22Rv1 (cell line): ENCODE results near the gene ANKRD26.

Experiments
- ZFX ChIP-seq: fragments of 450-650 bp; IDR thresholded peaks from 2 replicates; pipeline ENCODE4 v1.6.1; 2017; ENCODE audit warnings: antibody characterized with exemption, borderline replicate concordance
- TF ChIP-seq, protein P1 (sequence below): fragments of 450-650 bp; IDR thresholded peaks from 2 replicates; pipeline ENCODE4 v1.5.1; 2017; ENCODE audit warnings: mild to moderate bottlenecking

DNA sequence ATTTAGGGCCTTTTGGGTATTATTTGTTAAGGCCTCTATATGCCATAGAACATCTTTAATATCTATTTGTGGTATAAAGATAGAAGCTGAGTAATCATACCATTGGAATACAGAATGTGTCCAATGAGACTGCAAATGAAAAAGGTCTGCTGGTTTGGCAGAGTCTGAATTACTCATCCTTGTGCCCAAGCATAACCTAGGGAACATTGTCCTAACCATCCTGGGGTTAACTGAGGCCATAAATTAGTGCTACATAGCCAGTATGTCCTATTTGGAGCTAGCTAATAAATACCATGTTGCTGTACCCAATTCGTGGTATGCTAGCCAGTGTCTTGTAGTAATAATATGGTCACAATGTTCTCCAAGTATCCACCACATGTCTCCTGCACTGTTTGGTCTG lies 117.1 kb downstream of the ANKRD26 start:
- TF ChIP-seq, protein P1, sequence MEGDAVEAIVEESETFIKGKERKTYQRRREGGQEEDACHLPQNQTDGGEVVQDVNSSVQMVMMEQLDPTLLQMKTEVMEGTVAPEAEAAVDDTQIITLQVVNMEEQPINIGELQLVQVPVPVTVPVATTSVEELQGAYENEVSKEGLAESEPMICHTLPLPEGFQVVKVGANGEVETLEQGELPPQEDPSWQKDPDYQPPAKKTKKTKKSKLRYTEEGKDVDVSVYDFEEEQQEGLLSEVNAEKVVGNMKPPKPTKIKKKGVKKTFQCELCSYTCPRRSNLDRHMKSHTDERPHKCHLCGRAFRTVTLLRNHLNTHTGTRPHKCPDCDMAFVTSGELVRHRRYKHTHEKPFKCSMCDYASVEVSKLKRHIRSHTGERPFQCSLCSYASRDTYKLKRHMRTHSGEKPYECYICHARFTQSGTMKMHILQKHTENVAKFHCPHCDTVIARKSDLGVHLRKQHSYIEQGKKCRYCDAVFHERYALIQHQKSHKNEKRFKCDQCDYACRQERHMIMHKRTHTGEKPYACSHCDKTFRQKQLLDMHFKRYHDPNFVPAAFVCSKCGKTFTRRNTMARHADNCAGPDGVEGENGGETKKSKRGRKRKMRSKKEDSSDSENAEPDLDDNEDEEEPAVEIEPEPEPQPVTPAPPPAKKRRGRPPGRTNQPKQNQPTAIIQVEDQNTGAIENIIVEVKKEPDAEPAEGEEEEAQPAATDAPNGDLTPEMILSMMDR = no peak
- no peak for TF ChIP-seq ZFX
